Body of pancreas (tissue), 4 donors: ENCODE measurements around the gene RUSF1. TPM values are rescaled to one million over a fixed set of nuclear protein-coding genes. Genes with fewer than 3 reads are reported as not detected.

Experiments
- ATAC-seq: fragments of 150-250 bp; one replicate; pipeline ENCODE4 v1.9.1; 2016
- DNase-seq, 4 donors: peaks; one replicate each; pipeline ENCODE4 v3.0.0-alpha.2; 2019
- H3K27ac ChIP-seq, 4 donors: fragments of 200-600 bp; sonication (generic); 1 replicate in 3 of 4; 2 replicates in 1 of 4; pipeline versions ENCODE4 v1.5.1 to v1.6.1; 2016 to 2019; ENCODE audit warnings: mild to moderate bottlenecking in 1 of 4, mixed read lengths in 1 of 4, moderate library complexity in 1 of 4
- H3K27me3 ChIP-seq, 2 donors: fragments of 200-600 bp; sonication (generic); one replicate each; pipeline ENCODE4 v1.6.0; 2016; ENCODE audit warnings: mild to moderate bottlenecking in 1 of 2
- H3K36me3 ChIP-seq, 2 donors: fragments of 200-600 bp; sonication (generic); replicated peaks in 1 of 2; 2 replicates each; pipeline ENCODE4 v1.5.1; 2016; ENCODE audit warnings: low read depth in 2 of 2; ENCODE audit not compliant: insufficient read depth in 1 of 2
- H3K4me1 ChIP-seq: fragments of 200-600 bp; sonication (generic); one replicate; pipeline ENCODE4 v1.6.0; 2016
- H3K4me3 ChIP-seq, 2 donors: fragments of 200-600 bp; sonication (generic); 1 replicate in 1 of 2; 2 replicates in 1 of 2; pipeline ENCODE4 v1.5.1; 2016 to 2019
- H3K9me3 ChIP-seq, 3 donors: fragments of 200-600 bp; sonication (generic); 1 replicate in 2 of 3; 2 replicates in 1 of 3; pipeline ENCODE4 v1.5.1; 2016
- POLR2A ChIP-seq, 3 donors: fragments of 450-650 bp; IDR thresholded peaks; one replicate each; pipeline ENCODE4 v1.6.1; 2016; ENCODE audit warnings: antibody characterized with exemption in 3 of 3, mild to moderate bottlenecking in 2 of 3
- WGBS, 2 donors: methylation state at CpG; one replicate each; pipeline ENCODE4 v1.1.5; 2017; 5-methylcytosine and 5-hydroxymethylcytosine counted together
- intact Hi-C: fragments of 100-400 bp; cut with DNase I; formaldehyde crosslinking; loops from one replicate; pipeline ENCODE4 v1.15.1; 2023
- total RNA-seq, 2 donors: library from RNA; depleted of rRNA; stranded (reverse); fragments of >200 nt; gene quantifications; one replicate each; pipeline ENCODE4 v1.1.0, GENCODE V29; 2016
- TF ChIP-seq, protein P1 (sequence below), 7 experiments: fragments of 450-650 bp in 4 of 7; fragments of 200-600 bp in 3 of 7; sonication (generic) in 3 of 7; IDR thresholded peaks; one replicate each; pipeline ENCODE4 v1.5.1; 2016 to 2019; ENCODE audit warnings: antibody characterized with exemption in 7 of 7

Gene RUSF1
- total RNA-seq, 2 donors from 2014 or later, result 72.9 to 77.5 TPM

DNA sequence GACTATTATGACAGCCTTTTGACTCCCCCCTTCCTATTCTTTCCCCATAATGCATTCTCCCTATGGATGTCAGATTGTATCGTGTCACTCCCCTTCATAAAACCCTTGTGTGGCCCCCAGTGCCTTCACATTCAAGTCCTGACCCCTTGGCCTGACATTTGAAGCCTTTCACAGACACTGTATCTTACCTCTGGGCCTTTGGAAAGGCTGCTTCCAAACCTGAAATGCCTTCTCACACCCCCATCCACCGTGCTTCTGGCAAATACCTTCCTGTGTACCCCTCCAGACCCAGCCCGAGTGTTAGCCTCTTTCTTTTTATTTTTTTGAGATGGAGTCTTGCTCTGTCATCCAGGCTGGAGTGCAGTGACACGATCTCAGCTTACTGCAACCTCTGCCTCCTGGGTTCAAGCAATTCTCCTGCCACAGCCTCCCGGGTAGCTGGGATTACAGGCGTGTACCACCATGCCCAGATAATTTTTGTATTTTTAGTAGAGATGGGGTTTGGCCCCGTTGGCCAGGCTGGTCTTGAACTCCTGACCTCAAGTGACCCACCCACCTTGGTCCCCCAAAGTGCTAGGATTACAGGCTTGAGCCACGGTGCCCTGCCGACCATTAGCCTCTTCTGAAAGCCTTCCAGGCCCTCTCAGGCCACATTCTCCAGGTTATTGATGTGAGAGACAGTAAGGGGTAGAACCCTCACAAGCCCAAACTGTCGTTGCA lies 46.8 kb downstream of the RUSF1 start:
- intact Hi-C loops, result no loop called here
- ATAC-seq, result no peak
- WGBS, 2 donors, result 80 to 83% methylated on average over 7 to 10 of the region's 10 CpGs
- H3K9me3 ChIP-seq, result no peaks in the 10 kb centered on the region
- no peak overlapping the region for H3K27ac ChIP-seq
- TF ChIP-seq POLR2A (IDR thresholded peaks at IDR 0.05), result no peak
- TF ChIP-seq, protein P1, sequence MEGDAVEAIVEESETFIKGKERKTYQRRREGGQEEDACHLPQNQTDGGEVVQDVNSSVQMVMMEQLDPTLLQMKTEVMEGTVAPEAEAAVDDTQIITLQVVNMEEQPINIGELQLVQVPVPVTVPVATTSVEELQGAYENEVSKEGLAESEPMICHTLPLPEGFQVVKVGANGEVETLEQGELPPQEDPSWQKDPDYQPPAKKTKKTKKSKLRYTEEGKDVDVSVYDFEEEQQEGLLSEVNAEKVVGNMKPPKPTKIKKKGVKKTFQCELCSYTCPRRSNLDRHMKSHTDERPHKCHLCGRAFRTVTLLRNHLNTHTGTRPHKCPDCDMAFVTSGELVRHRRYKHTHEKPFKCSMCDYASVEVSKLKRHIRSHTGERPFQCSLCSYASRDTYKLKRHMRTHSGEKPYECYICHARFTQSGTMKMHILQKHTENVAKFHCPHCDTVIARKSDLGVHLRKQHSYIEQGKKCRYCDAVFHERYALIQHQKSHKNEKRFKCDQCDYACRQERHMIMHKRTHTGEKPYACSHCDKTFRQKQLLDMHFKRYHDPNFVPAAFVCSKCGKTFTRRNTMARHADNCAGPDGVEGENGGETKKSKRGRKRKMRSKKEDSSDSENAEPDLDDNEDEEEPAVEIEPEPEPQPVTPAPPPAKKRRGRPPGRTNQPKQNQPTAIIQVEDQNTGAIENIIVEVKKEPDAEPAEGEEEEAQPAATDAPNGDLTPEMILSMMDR (IDR thresholded peaks at IDR 0.05), result no peak
- no peak for DNase-seq
- no peak overlapping the region for H3K4me3 ChIP-seq
- H3K36me3 ChIP-seq, result peaks cover 0 to 12% of the 10 kb centered on the region in 2 donors
- peaks cover 27% of the 10 kb centered on the region for H3K4me1 ChIP-seq
- H3K27me3 ChIP-seq, result no peaks in the 10 kb centered on the region

DNA sequence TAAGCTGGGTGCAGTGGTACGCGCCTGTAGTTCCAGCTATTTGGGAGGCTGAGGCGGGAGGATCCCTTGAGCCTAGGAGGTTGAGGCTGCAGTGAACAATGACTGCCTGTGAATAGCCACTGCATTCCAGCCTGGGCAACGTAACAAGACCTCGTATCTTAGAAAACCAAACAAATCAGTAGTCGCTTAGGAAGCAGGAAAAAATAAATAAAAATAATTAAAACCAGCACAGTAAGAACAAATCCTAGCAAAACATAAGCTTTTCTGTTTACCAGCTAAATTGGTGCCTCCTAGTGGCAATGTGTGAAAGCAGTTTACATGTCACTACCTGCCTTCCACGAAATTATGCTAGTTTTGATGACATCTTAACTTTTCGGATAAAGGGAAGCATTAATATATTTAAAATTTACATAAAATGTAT lies 47.6 kb downstream of the RUSF1 start:
- peak overlapping the region in 3 of 4 donors; percentile 98 to 100 (median 99) for H3K27ac ChIP-seq
- peaks cover 34% of the 10 kb centered on the region for H3K4me1 ChIP-seq
- H3K36me3 ChIP-seq, result peaks cover 0 to 10% of the 10 kb centered on the region in 2 donors
- peak in 1 of 4 donors; percentile 46 for DNase-seq
- H3K27me3 ChIP-seq, result no peaks in the 10 kb centered on the region
- no peak for TF ChIP-seq POLR2A (IDR thresholded peaks at IDR 0.05)
- TF ChIP-seq, protein P1 (IDR thresholded peaks at IDR 0.05), result peak; percentile 11 to 59 (median 55)
- no peak for ATAC-seq
- intact Hi-C loops, result no loop called here
- WGBS, 2 donors, result 34 to 38% methylated on average over 8 of the region's 8 CpGs
- H3K9me3 ChIP-seq, result no peaks in the 10 kb centered on the region
- no peak overlapping the region for H3K4me3 ChIP-seq

DNA sequence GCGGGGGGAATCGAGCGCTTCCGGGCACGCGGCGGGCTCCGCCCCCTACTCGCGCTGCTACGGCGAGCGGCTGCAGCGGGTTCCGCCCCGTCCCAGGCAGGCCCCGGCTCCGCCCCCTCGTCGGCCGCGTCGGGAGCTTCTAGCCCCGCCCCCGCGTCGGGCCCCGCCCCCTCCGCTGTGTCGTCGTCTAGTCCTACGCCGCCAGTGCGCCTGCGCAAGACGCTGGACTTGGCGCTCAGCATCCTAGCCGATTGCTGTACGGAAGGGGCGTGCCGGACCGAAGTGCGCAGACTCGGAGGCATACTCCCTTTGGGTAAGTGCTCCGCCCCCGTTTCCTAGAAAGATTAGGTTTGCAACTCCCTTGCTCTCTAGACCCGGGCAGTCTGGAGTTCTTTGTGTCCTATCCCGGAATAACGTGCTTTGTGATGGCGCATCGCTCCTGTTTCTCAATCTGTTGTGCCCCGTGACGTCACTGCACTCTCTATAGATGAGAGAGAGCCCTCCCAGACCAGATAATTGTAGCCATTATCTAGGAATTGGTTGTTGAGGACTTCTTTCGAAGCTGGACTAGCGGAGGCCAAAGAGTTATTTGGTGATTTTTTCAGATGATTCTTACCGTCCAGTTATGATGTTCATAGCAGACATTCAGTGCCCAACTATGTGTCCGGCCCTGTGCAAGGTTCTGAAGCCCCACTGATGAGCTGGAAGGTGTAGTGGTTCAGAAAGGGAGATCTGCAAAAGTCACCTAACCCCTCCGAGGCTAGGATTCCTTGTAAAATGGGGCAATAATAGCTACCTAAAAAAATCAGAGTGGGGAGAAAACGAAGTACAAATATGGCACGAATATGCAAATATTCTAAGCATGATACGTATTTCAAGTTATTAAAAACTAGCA lies 48.3 kb downstream of the RUSF1 start:
- 2 to 9% methylated on average over 10 to 51 of the region's 61 CpGs for WGBS, 2 donors
- DNase-seq, result peak; percentile 100
- H3K36me3 ChIP-seq, result peaks cover 0 to 8% of the 10 kb centered on the region in 2 donors
- peak overlapping the region; percentile 50 to 74 for H3K4me3 ChIP-seq
- intact Hi-C loops, result no loop called here
- H3K9me3 ChIP-seq, result no peaks in the 10 kb centered on the region
- peak overlapping the region; percentile 98 to 100 (median 100) for H3K27ac ChIP-seq
- H3K27me3 ChIP-seq, result no peaks in the 10 kb centered on the region
- TF ChIP-seq POLR2A (IDR thresholded peaks at IDR 0.05), result no peak
- TF ChIP-seq, protein P1 (IDR thresholded peaks at IDR 0.05), result no peak
- H3K4me1 ChIP-seq, result peaks cover 41% of the 10 kb centered on the region
- peak; percentile 85 for ATAC-seq

DNA sequence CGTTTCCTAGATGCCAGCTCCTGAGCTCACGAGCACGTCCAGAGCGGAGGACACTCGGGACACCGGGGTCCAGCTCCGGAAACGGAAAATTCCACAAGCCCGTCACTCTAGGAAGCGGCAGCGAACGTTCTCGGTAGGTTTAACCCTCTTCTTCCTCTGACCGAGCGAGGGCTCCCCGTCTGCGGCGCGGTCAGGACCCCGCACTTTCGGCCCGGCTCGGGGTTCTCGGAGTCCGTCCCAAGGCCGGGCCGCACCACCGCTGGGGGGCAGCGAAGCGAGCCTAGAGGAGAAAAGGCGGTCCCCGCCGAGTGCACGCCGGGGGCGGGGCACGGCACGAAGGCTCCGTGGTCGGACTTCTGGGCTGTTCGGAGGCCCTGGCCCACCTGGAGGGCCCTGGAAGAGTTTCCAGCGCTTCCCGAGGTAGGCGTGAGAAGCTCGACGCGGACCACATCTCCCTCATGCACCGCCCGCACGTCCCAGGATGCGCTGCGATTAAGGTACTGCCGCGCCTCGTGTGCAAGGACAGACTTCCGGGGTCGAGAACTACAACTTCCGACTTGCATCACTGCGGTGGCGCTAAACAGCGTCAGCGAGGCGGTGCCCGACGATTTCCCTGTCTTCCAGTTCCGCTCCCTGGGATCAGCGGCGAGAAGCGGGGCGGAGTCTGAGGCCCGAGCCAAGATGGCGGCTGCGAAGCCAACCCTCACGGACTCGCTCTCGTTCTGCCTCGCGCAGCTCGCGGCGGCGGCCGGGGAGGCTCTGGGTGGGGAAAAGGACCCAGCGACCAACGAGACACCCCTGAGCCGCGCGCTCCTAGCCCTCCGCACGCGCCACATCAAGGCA lies 49.1 kb downstream of the RUSF1 start, which contains the start of gene ARMC5:
Gene ARMC5 (plus strand): TSS at position 658 of the 843 bp plus-strand sequence. CDS start 24 bp downstream, at position 682.
- no peaks in the 10 kb centered on the region for H3K27me3 ChIP-seq
- H3K36me3 ChIP-seq, result peaks cover 0 to 4% of the 10 kb centered on the region in 2 donors
- peak; percentile 97 to 99 (median 98) for DNase-seq
- TF ChIP-seq, protein P1 (IDR thresholded peaks at IDR 0.05), result peak; percentile 34 to 59 (median 55)
- peak; percentile 75 to 91 (median 88) for TF ChIP-seq POLR2A (IDR thresholded peaks at IDR 0.05)
- intact Hi-C loops, result no loop called here
- 0 to 1% methylated on average over 8 to 87 of the region's 91 CpGs for WGBS, 2 donors
- H3K27ac ChIP-seq, result peak within 1 kb of the TSS; percentile 98 to 100 (median 100)
- H3K4me3 ChIP-seq, result peak within 1 kb of the TSS; percentile 50 to 74
- H3K9me3 ChIP-seq, result no peaks in the 10 kb centered on the region
- peak; percentile 87 for ATAC-seq
- peaks cover 45% of the 10 kb centered on the region for H3K4me1 ChIP-seq
